GM23338 (cell line): ENCODE results near the gene DLGAP5. TPM values are rescaled to one million over a fixed set of nuclear protein-coding genes. Genes with fewer than 3 reads are reported as not detected.

Source experiments
- ATAC-seq: fragments of 200-7000 bp; cut with Tn5 transposase; 3 replicates; pipeline ENCODE4 v1.9.1; 2020
- DNase-seq: peaks from one replicate; pipeline ENCODE4 v3.0.0-alpha.2; 2015; ENCODE audit warnings: low spot score
- H2AFZ ChIP-seq: fragments of 200-600 bp; sonication (generic); 2 replicates; pipeline ENCODE4 v1.8.0; 2016; ENCODE audit warnings: antibody characterized with exemption, mild to moderate bottlenecking, moderate library complexity
- H3F3A ChIP-seq: fragments of 200-600 bp; sonication (generic); replicated peaks from 2 replicates; pipeline ENCODE4 v1.8.0; 2017; ENCODE audit warnings: antibody characterized with exemption, mixed run types, low read depth
- H3K27ac ChIP-seq: fragments of 200-600 bp; sonication (generic); 2 replicates; pipeline ENCODE4 v1.6.1; 2016; ENCODE audit warnings: low read depth
- H3K27me3 ChIP-seq: fragments of 200-600 bp; sonication (generic); 2 replicates; pipeline ENCODE4 v1.8.0; 2016; ENCODE audit warnings: mild to moderate bottlenecking, mixed run types, moderate library complexity; ENCODE audit not compliant: insufficient read depth
- H3K36me3 ChIP-seq: fragments of 200-600 bp; sonication (generic); 2 replicates; pipeline ENCODE4 v1.8.0; 2016; ENCODE audit warnings: mild to moderate bottlenecking; ENCODE audit not compliant: insufficient read depth
- H3K4me1 ChIP-seq: fragments of 200-600 bp; sonication (generic); 2 replicates; pipeline ENCODE4 v1.8.0; 2016; ENCODE audit warnings: mild to moderate bottlenecking, moderate library complexity; ENCODE audit not compliant: insufficient read depth
- H3K4me2 ChIP-seq: fragments of 200-600 bp; sonication (generic); 2 replicates; pipeline ENCODE4 v1.7.1; 2017; ENCODE audit warnings: mixed run types
- H3K4me3 ChIP-seq: fragments of 200-600 bp; sonication (generic); 2 replicates; pipeline ENCODE4 v1.6.1; 2016; ENCODE audit warnings: mixed run types
- H3K79me2 ChIP-seq: fragments of 200-600 bp; sonication (generic); replicated peaks from 2 replicates; pipeline ENCODE4 v1.8.0; 2017; ENCODE audit warnings: mild to moderate bottlenecking; ENCODE audit not compliant: insufficient read depth
- H3K9me2 ChIP-seq: fragments of 200-600 bp; sonication (generic); 2 replicates; pipeline ENCODE4 v1.8.0; 2017; ENCODE audit not compliant: insufficient read depth
- H4K20me1 ChIP-seq: fragments of 200-600 bp; sonication (generic); replicated peaks from 2 replicates; pipeline ENCODE4 v1.8.0; 2017; ENCODE audit warnings: mild to moderate bottlenecking; ENCODE audit not compliant: insufficient read depth
- H3K27ac Mint-ChIP-seq: 2 replicates; pipeline ENCODE4 v1.8.0; 2020; ENCODE audit warnings: inconsistent platforms, mild to moderate bottlenecking, moderate library complexity, mixed read lengths
- H3K27me3 Mint-ChIP-seq: 3 replicates; pipeline ENCODE4 v1.8.0; 2022; ENCODE audit warnings: low read depth, mild to moderate bottlenecking, moderate library complexity, mixed read lengths, inconsistent platforms; ENCODE audit not compliant: insufficient read depth, poor library complexity
- H3K36me3 Mint-ChIP-seq: 3 replicates; pipeline ENCODE4 v1.8.0; 2021; ENCODE audit warnings: low read depth, mild to moderate bottlenecking, inconsistent platforms, moderate library complexity, mixed read lengths
- H3K4me1 Mint-ChIP-seq: 3 replicates; pipeline ENCODE4 v1.8.0; 2020; ENCODE audit warnings: mild to moderate bottlenecking, inconsistent platforms, mixed read lengths
- H3K4me3 Mint-ChIP-seq: 3 replicates; pipeline ENCODE4 v1.8.0; 2021; ENCODE audit warnings: moderate library complexity, mild to moderate bottlenecking, inconsistent platforms, mixed read lengths
- H3K9me3 Mint-ChIP-seq: 3 replicates; pipeline ENCODE4 v1.8.0; 2020; ENCODE audit warnings: moderate library complexity, mild to moderate bottlenecking, inconsistent platforms, mixed read lengths
- JUNB ChIP-seq: IDR thresholded peaks from one replicate; pipeline ENCODE4 v1.6.1; 2016; ENCODE audit warnings: antibody characterized with exemption; ENCODE audit not compliant: unreplicated experiment
- NANOG ChIP-seq: IDR thresholded peaks from 2 replicates; pipeline ENCODE4 v1.6.1; 2016; ENCODE audit warnings: antibody characterized with exemption, borderline replicate concordance
- STAT1 ChIP-seq: IDR thresholded peaks from one replicate; pipeline ENCODE4 v1.6.1; 2016; ENCODE audit warnings: antibody characterized with exemption; ENCODE audit not compliant: unreplicated experiment
- ZNF114 ChIP-seq: fragments of 250-450 bp; sonication (Bioruptor Pico); IDR thresholded peaks from 2 replicates; pipeline ENCODE4 v1.5.0; 2020; ENCODE audit warnings: mild to moderate bottlenecking, moderate library complexity
- polyA plus RNA-seq: library from polyadenylated mRNA; unstranded; fragments of >200 nt; fragmentation: Nextera tagmentation; extraction: Ambion mirVana; gene quantifications from 2 replicates; pipeline ENCODE4 v1.2.1, GENCODE V29; 2016
- total RNA-seq: library from RNA; depleted of rRNA; stranded (reverse); fragments of >200 nt; shearing (Covaris generic); gene quantifications from 2 replicates; pipeline ENCODE4 v1.2.3, GENCODE V29; 2014
- TF ChIP-seq, protein P1 (sequence below): fragments of 250-450 bp; sonication (Bioruptor Pico); IDR thresholded peaks from 2 replicates; pipeline ENCODE4 v1.5.0; 2020; ENCODE audit warnings: mild to moderate bottlenecking, moderate library complexity
- TF ChIP-seq, protein P2 (sequence below): IDR thresholded peaks from one replicate; pipeline ENCODE4 v1.6.1; 2018; ENCODE audit warnings: antibody characterized with exemption; ENCODE audit not compliant: unreplicated experiment
- TF ChIP-seq, protein P3 (sequence below): IDR thresholded peaks from 2 replicates; pipeline ENCODE4 v1.6.1; 2016; ENCODE audit warnings: antibody characterized with exemption

The DLGAP5 gene
- total and polyA plus RNA-seq, 2 experiments from 2014 or later = 110 to 117 TPM

DNA sequence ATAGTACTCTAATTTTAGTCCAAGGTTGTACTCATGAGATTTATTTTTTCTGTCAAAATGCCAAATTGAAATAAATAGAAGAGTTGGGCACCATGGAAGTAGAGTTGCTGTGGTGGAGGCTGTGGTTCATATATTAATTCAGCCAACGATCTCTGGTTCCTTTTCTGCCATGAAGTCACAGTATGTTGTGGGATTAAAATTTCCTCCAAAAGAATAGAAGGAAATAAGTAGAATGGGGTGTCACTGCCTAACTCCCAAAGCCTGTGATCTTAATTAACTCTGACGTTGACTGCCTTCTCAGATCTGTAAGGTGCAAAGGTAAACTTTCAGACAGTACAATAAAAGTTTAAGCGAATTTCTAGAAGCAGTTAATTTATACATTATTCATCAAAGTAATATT, 42.2 kb upstream of the DLGAP5 start:
- ATAC-seq = no peak
- Histone ChIP-seq H3K27me3 (no peaks in the 10 kb centered on the region), H3K79me2 (no peaks in the 10 kb centered on the region), H3K4me1 (no peaks in the 10 kb centered on the region), H3K4me2 (no peak overlapping the region), H3K4me3 (no peak overlapping the region), H3K27ac (no peak overlapping the region), H2AFZ (no peak overlapping the region), H3F3A (no peaks in the 10 kb centered on the region), H3K36me3 (no peaks in the 10 kb centered on the region), H4K20me1 (no peaks in the 10 kb centered on the region), H3K9me2 (no peaks in the 10 kb centered on the region)
- TF ChIP-seq ZNF114 (CRISPR knock-in tag) (no peak), STAT1 (no peak), JUNB (no peak), NANOG (no peak)
- TF ChIP-seq, protein P1, sequence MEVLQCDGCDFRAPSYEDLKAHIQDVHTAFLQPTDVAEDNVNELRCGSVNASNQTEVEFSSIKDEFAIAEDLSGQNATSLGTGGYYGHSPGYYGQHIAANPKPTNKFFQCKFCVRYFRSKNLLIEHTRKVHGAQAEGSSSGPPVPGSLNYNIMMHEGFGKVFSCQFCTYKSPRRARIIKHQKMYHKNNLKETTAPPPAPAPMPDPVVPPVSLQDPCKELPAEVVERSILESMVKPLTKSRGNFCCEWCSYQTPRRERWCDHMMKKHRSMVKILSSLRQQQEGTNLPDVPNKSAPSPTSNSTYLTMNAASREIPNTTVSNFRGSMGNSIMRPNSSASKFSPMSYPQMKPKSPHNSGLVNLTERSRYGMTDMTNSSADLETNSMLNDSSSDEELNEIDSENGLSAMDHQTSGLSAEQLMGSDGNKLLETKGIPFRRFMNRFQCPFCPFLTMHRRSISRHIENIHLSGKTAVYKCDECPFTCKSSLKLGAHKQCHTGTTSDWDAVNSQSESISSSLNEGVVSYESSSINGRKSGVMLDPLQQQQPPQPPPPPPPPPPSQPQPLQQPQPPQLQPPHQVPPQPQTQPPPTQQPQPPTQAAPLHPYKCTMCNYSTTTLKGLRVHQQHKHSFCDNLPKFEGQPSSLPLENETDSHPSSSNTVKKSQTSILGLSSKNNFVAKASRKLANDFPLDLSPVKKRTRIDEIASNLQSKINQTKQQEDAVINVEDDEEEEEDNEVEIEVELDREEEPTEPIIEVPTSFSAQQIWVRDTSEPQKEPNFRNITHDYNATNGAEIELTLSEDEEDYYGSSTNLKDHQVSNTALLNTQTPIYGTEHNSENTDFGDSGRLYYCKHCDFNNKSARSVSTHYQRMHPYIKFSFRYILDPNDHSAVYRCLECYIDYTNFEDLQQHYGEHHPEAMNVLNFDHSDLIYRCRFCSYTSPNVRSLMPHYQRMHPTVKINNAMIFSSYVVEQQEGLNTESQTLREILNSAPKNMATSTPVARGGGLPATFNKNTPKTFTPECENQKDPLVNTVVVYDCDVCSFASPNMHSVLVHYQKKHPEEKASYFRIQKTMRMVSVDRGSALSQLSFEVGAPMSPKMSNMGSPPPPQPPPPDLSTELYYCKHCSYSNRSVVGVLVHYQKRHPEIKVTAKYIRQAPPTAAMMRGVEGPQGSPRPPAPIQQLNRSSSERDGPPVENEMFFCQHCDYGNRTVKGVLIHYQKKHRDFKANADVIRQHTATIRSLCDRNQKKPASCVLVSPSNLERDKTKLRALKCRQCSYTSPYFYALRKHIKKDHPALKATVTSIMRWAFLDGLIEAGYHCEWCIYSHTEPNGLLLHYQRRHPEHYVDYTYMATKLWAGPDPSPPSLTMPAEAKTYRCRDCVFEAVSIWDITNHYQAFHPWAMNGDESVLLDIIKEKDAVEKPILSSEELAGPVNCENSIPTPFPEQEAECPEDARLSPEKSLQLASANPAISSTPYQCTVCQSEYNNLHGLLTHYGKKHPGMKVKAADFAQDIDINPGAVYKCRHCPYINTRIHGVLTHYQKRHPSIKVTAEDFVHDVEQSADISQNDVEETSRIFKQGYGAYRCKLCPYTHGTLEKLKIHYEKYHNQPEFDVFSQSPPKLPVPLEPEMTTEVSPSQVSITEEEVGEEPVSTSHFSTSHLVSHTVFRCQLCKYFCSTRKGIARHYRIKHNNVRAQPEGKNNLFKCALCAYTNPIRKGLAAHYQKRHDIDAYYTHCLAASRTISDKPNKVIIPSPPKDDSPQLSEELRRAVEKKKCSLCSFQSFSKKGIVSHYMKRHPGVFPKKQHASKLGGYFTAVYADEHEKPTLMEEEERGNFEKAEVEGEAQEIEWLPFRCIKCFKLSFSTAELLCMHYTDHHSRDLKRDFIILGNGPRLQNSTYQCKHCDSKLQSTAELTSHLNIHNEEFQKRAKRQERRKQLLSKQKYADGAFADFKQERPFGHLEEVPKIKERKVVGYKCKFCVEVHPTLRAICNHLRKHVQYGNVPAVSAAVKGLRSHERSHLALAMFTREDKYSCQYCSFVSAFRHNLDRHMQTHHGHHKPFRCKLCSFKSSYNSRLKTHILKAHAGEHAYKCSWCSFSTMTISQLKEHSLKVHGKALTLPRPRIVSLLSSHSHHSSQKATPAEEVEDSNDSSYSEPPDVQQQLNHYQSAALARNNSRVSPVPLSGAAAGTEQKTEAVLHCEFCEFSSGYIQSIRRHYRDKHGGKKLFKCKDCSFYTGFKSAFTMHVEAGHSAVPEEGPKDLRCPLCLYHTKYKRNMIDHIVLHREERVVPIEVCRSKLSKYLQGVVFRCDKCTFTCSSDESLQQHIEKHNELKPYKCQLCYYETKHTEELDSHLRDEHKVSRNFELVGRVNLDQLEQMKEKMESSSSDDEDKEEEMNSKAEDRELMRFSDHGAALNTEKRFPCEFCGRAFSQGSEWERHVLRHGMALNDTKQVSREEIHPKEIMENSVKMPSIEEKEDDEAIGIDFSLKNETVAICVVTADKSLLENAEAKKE (CRISPR knock-in tag) = no peak
- TF ChIP-seq, protein P2, sequence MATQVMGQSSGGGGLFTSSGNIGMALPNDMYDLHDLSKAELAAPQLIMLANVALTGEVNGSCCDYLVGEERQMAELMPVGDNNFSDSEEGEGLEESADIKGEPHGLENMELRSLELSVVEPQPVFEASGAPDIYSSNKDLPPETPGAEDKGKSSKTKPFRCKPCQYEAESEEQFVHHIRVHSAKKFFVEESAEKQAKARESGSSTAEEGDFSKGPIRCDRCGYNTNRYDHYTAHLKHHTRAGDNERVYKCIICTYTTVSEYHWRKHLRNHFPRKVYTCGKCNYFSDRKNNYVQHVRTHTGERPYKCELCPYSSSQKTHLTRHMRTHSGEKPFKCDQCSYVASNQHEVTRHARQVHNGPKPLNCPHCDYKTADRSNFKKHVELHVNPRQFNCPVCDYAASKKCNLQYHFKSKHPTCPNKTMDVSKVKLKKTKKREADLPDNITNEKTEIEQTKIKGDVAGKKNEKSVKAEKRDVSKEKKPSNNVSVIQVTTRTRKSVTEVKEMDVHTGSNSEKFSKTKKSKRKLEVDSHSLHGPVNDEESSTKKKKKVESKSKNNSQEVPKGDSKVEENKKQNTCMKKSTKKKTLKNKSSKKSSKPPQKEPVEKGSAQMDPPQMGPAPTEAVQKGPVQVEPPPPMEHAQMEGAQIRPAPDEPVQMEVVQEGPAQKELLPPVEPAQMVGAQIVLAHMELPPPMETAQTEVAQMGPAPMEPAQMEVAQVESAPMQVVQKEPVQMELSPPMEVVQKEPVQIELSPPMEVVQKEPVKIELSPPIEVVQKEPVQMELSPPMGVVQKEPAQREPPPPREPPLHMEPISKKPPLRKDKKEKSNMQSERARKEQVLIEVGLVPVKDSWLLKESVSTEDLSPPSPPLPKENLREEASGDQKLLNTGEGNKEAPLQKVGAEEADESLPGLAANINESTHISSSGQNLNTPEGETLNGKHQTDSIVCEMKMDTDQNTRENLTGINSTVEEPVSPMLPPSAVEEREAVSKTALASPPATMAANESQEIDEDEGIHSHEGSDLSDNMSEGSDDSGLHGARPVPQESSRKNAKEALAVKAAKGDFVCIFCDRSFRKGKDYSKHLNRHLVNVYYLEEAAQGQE = no peak
- TF ChIP-seq, protein P3, sequence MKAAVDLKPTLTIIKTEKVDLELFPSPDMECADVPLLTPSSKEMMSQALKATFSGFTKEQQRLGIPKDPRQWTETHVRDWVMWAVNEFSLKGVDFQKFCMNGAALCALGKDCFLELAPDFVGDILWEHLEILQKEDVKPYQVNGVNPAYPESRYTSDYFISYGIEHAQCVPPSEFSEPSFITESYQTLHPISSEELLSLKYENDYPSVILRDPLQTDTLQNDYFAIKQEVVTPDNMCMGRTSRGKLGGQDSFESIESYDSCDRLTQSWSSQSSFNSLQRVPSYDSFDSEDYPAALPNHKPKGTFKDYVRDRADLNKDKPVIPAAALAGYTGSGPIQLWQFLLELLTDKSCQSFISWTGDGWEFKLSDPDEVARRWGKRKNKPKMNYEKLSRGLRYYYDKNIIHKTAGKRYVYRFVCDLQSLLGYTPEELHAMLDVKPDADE = no peak
- H3K36me3 Mint-ChIP-seq = no peaks in the 10 kb centered on the region
- H3K4me1 Mint-ChIP-seq = no peaks in the 10 kb centered on the region
- DNase-seq = no peak
- no peaks in the 10 kb centered on the region for H3K9me3 Mint-ChIP-seq
- H3K4me3 Mint-ChIP-seq = no peak overlapping the region
- peaks cover 4% of the 10 kb centered on the region for H3K27me3 Mint-ChIP-seq
- no peak overlapping the region for H3K27ac Mint-ChIP-seq
